HepG2 (cell line): ENCODE results near the gene ACAA2. TPM values are rescaled to one million over a fixed set of nuclear protein-coding genes. Genes with fewer than 3 reads are reported as not detected.
A peak's percentile ranks its signal among the peaks of the same experiment; 100 is the strongest.

ENCODE experiments used
- EP300 ChIP-seq, 3 experiments: sonication (generic) in 1 of 3; formaldehyde crosslinking in 1 of 3; IDR thresholded peaks; 2 replicates each; pipeline versions ENCODE4 v1.5.1 to v1.6.1; 2011 to 2020; ENCODE audit warnings: low read depth in 2 of 3, low read length in 2 of 3, borderline replicate concordance in 1 of 3, improper control_type of control experiment in 1 of 3, mild to moderate bottlenecking in 1 of 3, missing genetic modification reagents in 1 of 3, moderate library complexity in 1 of 3
- FOXP4 ChIP-seq: sonication (generic); formaldehyde crosslinking; IDR thresholded peaks from 2 replicates; pipeline ENCODE4 v1.4.0; 2020; ENCODE audit warnings: missing genetic modification reagents
- GTF3A ChIP-seq: sonication (generic); formaldehyde crosslinking; conservative IDR thresholded peaks from 2 replicates; pipeline ENCODE4 v1.4.0; 2020; ENCODE audit warnings: mild to moderate bottlenecking, missing genetic modification reagents
- NFATC3 ChIP-seq: sonication (generic); formaldehyde crosslinking; IDR thresholded peaks from 2 replicates; pipeline ENCODE4 v1.5.1; 2020; ENCODE audit warnings: mild to moderate bottlenecking, missing genetic modification reagents
- SMC3 ChIP-seq: IDR thresholded peaks from 2 replicates; pipeline ENCODE4 v1.6.1; 2011; ENCODE audit warnings: low read length, improper control_type of control experiment
- ZFY ChIP-seq: sonication (generic); formaldehyde crosslinking; IDR thresholded peaks from 2 replicates; pipeline ENCODE4 v1.4.0; 2020; ENCODE audit warnings: missing genetic modification reagents
- ZNF543 ChIP-seq: sonication (generic); formaldehyde crosslinking; IDR thresholded peaks from 2 replicates; pipeline ENCODE4 v1.4.0; 2020; ENCODE audit warnings: mild to moderate bottlenecking, missing genetic modification reagents
- ZNF800 ChIP-seq: sonication (generic); formaldehyde crosslinking; IDR thresholded peaks from 2 replicates; pipeline ENCODE4 v1.4.0; 2020; ENCODE audit warnings: missing genetic modification reagents
- polyA plus RNA-seq, 8 experiments: library from polyadenylated mRNA; depleted of rRNA in 3 of 8; stranded (reverse) in 7 of 8; unstranded in 1 of 8; fragments of >200 nt; fragmentation: Illumina TruSeq in 4 of 8; extraction: Trizol in 4 of 8; gene quantifications; 2 replicates each; pipeline versions ENCODE4 v1.2.1 to v1.2.3, GENCODE V29; 2011 to 2016; ENCODE audit warnings: low read depth in 4 of 8, missing spikeins in 1 of 8, mixed read lengths in 1 of 8; ENCODE audit not compliant: insufficient read depth in 1 of 8
- total RNA-seq, 5 experiments: library from RNA; depleted of rRNA; stranded (reverse); fragments of >200 nt; fragmentation: Illumina TruSeq; extraction: Trizol; gene quantifications; 2 replicates each; pipeline ENCODE4 v1.2.3, GENCODE V29; 2016; ENCODE audit warnings: low read depth in 1 of 5
- TF ChIP-seq, protein P1 (sequence below): IDR thresholded peaks from 2 replicates; pipeline ENCODE4 v1.4.0; 2020; ENCODE audit warnings: mild to moderate bottlenecking, missing genetic modification reagents
- TF ChIP-seq, protein P2 (sequence below): sonication (generic); formaldehyde crosslinking; IDR thresholded peaks from 2 replicates; pipeline ENCODE4 v1.4.0; 2020; ENCODE audit warnings: missing genetic modification reagents, borderline replicate concordance

ACAA2 gene
- total and polyA plus RNA-seq, 2 of the 13 experiments (the other 11 are each of a cell fraction or from before 2014, with no cell fraction given): 51.6 to 182 TPM

DNA sequence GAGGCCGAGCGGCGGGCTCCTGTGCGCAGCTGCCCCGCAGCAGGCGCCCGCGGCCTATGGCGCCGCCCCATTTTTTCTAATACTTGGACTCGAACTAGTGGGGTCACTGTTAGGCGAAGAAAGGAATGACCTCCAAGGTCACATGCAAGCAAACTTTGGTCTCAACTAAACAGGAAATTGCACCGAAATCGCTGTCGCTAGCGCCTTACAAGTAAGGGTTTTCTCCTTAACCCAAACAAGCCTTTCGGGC is 339 bp downstream of the ACAA2 start (continued):
- TF ChIP-seq GTF3A (CRISPR knock-in tag): 0 out of 2 replicates have a peak, but pooled peaks have one; percentile 57
- TF ChIP-seq, protein P1, sequence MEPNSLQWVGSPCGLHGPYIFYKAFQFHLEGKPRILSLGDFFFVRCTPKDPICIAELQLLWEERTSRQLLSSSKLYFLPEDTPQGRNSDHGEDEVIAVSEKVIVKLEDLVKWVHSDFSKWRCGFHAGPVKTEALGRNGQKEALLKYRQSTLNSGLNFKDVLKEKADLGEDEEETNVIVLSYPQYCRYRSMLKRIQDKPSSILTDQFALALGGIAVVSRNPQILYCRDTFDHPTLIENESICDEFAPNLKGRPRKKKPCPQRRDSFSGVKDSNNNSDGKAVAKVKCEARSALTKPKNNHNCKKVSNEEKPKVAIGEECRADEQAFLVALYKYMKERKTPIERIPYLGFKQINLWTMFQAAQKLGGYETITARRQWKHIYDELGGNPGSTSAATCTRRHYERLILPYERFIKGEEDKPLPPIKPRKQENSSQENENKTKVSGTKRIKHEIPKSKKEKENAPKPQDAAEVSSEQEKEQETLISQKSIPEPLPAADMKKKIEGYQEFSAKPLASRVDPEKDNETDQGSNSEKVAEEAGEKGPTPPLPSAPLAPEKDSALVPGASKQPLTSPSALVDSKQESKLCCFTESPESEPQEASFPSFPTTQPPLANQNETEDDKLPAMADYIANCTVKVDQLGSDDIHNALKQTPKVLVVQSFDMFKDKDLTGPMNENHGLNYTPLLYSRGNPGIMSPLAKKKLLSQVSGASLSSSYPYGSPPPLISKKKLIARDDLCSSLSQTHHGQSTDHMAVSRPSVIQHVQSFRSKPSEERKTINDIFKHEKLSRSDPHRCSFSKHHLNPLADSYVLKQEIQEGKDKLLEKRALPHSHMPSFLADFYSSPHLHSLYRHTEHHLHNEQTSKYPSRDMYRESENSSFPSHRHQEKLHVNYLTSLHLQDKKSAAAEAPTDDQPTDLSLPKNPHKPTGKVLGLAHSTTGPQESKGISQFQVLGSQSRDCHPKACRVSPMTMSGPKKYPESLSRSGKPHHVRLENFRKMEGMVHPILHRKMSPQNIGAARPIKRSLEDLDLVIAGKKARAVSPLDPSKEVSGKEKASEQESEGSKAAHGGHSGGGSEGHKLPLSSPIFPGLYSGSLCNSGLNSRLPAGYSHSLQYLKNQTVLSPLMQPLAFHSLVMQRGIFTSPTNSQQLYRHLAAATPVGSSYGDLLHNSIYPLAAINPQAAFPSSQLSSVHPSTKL: no peak
- 0 out of 2 replicates have a peak, but pooled peaks have one; percentile 8 for TF ChIP-seq ZNF800 (CRISPR knock-in tag)
- TF ChIP-seq EP300 (IDR thresholded peaks at IDR 0.05; ENCODE audit: low read depth in 2 of 2, low read length in 2 of 2): no peak
- TF ChIP-seq EP300 (CRISPR knock-in tag; IDR thresholded peaks at IDR 0.05; ENCODE audit: borderline replicate concordance): no peak
- TF ChIP-seq FOXP4 (CRISPR knock-in tag): 0 out of 2 replicates have a peak, but pooled peaks have one; percentile 5
- peak; percentile 75 for TF ChIP-seq ZFY (CRISPR knock-in tag)
- TF ChIP-seq SMC3: no peak
- TF ChIP-seq NFATC3 (CRISPR knock-in tag): no peak
- TF ChIP-seq, protein P2, sequence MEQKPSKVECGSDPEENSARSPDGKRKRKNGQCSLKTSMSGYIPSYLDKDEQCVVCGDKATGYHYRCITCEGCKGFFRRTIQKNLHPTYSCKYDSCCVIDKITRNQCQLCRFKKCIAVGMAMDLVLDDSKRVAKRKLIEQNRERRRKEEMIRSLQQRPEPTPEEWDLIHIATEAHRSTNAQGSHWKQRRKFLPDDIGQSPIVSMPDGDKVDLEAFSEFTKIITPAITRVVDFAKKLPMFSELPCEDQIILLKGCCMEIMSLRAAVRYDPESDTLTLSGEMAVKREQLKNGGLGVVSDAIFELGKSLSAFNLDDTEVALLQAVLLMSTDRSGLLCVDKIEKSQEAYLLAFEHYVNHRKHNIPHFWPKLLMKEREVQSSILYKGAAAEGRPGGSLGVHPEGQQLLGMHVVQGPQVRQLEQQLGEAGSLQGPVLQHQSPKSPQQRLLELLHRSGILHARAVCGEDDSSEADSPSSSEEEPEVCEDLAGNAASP (CRISPR knock-in tag): 0 out of 2 replicates have a peak, but pooled peaks have one; percentile 38
- 0 out of 2 replicates have a peak, but pooled peaks have one; percentile 15 for TF ChIP-seq ZNF543
